ENCODE data around the gene PUM2. TPM values are rescaled to one million over a fixed set of nuclear protein-coding genes. Genes with fewer than 3 reads are reported as not detected.

Gene PUM2
- total and polyA plus RNA-seq, 7 donors = 30.0 to 87.2 (median 73.4) TPM

- no peaks in the 10 kb centered on the region for H3K36me3 ChIP-seq
- intact Hi-C loops (cut with DNase I) = loop anchor here (5.0 kb wide), 2 partner anchors 41 to 246 kb away; no protein-coding TSS in a partner anchor
- H3K27ac ChIP-seq = peak overlapping the region in 2 of 4 donors; percentile 42 to 46
- peaks cover 0 to 9% (median 5%) of the 10 kb centered on the region in 4 donors for H3K4me1 ChIP-seq
- peak; percentile 18 for DNase-seq
- no peak overlapping the region for H3K4me3 ChIP-seq
- no peaks in the 10 kb centered on the region for H3K9me3 ChIP-seq
- no peak for TF ChIP-seq CTCF (IDR thresholded peaks at IDR 0.05)
- no peak for TF ChIP-seq POLR2A (IDR thresholded peaks at IDR 0.05)
- no peak for TF ChIP-seq EP300 (IDR thresholded peaks at IDR 0.05)
- no peak for TF ChIP-seq POLR2AphosphoS5 (IDR thresholded peaks at IDR 0.05)
- H3K27me3 ChIP-seq = no peaks in the 10 kb centered on the region
- 80 to 90% methylated on average over 9 of the region's 9 CpGs for WGBS, 2 donors
These were observed 45.8 kb upstream of the PUM2 start for GRCh38 chr2:20396356-20397000.

GRCh38 chr2:20393986-20394385 is 43.3 kb upstream of the PUM2 start:
- no peak overlapping the region for H3K27ac ChIP-seq
- TF ChIP-seq EP300 (IDR thresholded peaks at IDR 0.05) (no peak), CTCF (IDR thresholded peaks at IDR 0.05) (no peak), POLR2A (IDR thresholded peaks at IDR 0.05) (no peak), POLR2AphosphoS5 (IDR thresholded peaks at IDR 0.05) (no peak)
- WGBS, 2 donors = 93 to 94% methylated on average over 4 of the region's 4 CpGs

GRCh38 chr2:20391951-20392699 is 41.5 kb upstream of the PUM2 start:
- Histone ChIP-seq H3K27ac (no peak overlapping the region), H3K36me3 (no peaks in the 10 kb centered on the region), H3K9me3 (no peaks in the 10 kb centered on the region), H3K4me3 (no peak overlapping the region), H3K27me3 (no peaks in the 10 kb centered on the region), H3K4me1 (peaks cover 0 to 5% (median 2%) of the 10 kb centered on the region in 4 donors)
- intact Hi-C loops (cut with DNase I) = no loop called here
- 81 to 83% methylated on average over 8 of the region's 8 CpGs for WGBS, 2 donors
- TF ChIP-seq EP300 (IDR thresholded peaks at IDR 0.05) (no peak), POLR2AphosphoS5 (IDR thresholded peaks at IDR 0.05) (no peak), CTCF (IDR thresholded peaks at IDR 0.05) (no peak), POLR2A (IDR thresholded peaks at IDR 0.05) (no peak)
- DNase-seq = peak; percentile 49

More at GRCh38 chr2:20393986-20394385, 43.3 kb upstream of the PUM2 start:
- H3K27me3 ChIP-seq = no peaks in the 10 kb centered on the region
- peak; percentile 35 for DNase-seq
- intact Hi-C loops (cut with DNase I) = no loop called here
- H3K4me3 ChIP-seq = no peak overlapping the region
- no peaks in the 10 kb centered on the region for H3K9me3 ChIP-seq
- H3K4me1 ChIP-seq = peaks cover 0 to 8% (median 2%) of the 10 kb centered on the region in 4 donors
- H3K36me3 ChIP-seq = no peaks in the 10 kb centered on the region

GRCh38 chr2:20390524-20391123 is 40.0 kb upstream of the PUM2 start:
- no peak for DNase-seq
- H3K9me3 ChIP-seq = no peaks in the 10 kb centered on the region
- intact Hi-C loops (cut with DNase I) = no loop called here
- no peaks in the 10 kb centered on the region for H3K36me3 ChIP-seq
- WGBS, 2 donors = 89 to 90% methylated on average over 7 of the region's 7 CpGs
- no peak for TF ChIP-seq CTCF (IDR thresholded peaks at IDR 0.05)
- no peak for TF ChIP-seq EP300 (IDR thresholded peaks at IDR 0.05)
- TF ChIP-seq POLR2A (IDR thresholded peaks at IDR 0.05) = no peak
- no peak for TF ChIP-seq POLR2AphosphoS5 (IDR thresholded peaks at IDR 0.05)
- peak overlapping the region in 3 of 4 donors; percentile 6 to 44 (median 29) for H3K27ac ChIP-seq
- H3K4me3 ChIP-seq = no peak overlapping the region
- H3K27me3 ChIP-seq = no peaks in the 10 kb centered on the region
- peaks cover 0 to 5% (median 2%) of the 10 kb centered on the region in 4 donors for H3K4me1 ChIP-seq

Measured in sigmoid colon (tissue), 7 donors.